Endothelial cell of hepatic sinusoid (primary cell): ENCODE data around the gene MTX3.

ENCODE experiments used
- in situ Hi-C: cut with HindIII; loops from 2 replicates; pipeline ENCODE4 v1.10.0; 2017; ENCODE audit warnings: low sequenced_read_pairs

MTX3 gene, protein sequence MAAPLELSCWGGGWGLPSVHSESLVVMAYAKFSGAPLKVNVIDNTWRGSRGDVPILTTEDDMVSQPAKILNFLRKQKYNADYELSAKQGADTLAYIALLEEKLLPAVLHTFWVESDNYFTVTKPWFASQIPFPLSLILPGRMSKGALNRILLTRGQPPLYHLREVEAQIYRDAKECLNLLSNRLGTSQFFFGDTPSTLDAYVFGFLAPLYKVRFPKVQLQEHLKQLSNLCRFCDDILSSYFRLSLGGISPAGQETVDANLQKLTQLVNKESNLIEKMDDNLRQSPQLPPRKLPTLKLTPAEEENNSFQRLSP

GRCh38 chr5:79990598-79991507 is at the start of gene MTX3:
TSS of gene MTX3 (minus strand) at chr5:79991262. CDS start at chr5:79991238, 24 bp downstream.
- in situ Hi-C loops = no loop called here

DNA sequence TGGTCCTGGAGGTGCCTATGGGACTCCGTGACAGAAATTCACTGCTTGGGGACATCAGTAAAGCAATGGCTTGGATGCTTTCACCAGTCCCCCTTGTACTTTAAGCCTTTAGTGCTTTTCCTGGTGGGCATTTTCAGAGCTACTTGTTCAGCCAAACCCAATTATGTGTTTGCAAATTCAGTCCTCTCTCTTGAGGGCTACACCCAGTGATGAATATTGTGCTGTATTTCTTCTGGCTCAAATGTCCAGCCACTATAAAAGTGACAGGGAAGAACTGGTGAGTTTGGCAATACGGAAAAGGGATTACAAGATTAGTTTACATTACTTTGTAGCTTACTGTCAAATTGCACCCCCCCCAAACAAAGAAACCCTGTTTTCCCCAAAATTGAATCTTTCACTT is 48.6 kb upstream of the MTX3 start:
- in situ Hi-C loops = no loop called here

DNA sequence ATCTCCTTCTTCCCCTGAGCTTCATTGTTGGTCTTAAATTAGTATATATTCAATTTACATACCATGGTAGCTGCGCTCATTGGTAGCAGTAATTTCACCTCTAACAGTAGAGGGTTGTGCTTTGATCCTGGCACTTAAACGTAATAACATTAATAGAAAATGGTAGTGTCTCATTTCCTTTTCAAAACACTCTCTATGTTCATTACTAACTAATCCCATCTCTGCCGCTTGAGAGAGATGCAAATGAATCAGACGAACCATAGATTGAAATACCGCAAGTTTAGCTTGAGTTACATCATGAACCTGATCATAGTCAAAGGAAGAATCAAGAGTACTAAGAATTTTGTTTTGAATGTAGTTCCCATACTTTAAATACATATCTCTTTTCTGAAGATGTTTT is 46.3 kb upstream of the MTX3 start:
- in situ Hi-C loops = no loop called here

DNA sequence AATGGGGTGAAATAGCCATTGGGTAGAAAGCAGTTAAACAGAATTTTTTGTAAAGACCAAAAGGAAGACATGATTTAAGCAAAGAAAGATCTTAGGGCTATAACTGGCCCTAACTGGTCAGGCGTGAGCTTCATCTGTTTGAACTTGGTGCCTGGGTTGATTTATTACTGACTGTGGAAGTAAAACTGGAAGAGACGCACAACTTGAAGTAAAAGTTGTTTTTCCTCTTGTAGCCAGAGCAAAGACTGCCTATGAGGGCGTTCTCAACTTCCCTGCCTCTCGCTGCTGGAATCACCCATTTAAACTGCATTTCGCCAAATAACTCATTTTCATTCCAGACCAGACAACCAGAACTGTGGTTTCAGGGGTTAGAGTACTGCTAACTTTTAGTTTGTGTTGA is 45.6 kb upstream of the MTX3 start:
- in situ Hi-C loops = no loop called here

- in situ Hi-C loops = no loop called here
Measured at GRCh38 chr5:80035839-80036238, 44.8 kb upstream of the MTX3 start.

DNA sequence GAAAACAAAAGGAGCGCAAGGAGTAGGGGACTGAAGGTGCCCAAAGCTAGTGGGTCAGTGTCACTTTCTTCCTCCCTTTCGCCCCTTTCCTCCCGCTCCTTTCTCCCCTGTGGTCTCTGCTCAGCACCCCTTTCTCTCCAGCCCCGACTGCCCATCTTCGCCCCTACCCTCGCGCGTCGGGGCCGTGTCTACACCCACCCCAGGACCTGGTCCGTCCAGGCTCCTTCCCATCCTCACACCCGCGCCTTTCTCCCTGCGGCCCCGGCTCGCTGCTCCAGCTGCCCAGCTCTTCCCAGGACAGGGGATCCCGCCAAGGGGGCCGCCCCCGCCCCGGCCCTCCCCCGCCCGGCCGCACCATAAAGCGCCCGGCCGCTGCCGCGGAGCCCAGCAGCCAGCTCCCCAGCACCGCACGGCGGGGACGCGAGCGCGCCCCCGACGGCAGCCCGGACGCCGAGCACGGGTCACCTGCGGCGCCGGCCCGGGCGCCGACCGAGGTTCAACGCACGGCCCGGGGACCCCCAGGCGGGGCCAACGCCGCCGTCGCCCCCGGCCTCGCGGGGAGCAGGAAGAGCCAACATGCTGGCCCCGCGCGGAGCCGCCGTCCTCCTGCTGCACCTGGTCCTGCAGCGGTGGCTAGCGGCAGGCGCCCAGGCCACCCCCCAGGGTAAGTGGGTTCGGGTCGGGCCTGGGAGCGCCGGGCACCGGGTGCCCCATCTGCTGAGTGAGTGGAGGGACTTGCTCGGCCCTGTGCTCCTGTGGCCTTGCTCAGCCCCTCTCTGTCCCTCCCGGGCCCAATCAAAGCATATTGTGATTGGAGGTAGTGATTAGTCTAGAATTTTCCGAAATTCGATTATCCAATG is 44.1 kb upstream of the MTX3 start, which contains the start of gene THBS4:
TSS of gene THBS4 (plus strand) at position 387 of the 860 bp plus-strand sequence. CDS start at position 577, 190 bp downstream.
- in situ Hi-C loops = no loop called here

- in situ Hi-C loops = no loop called here
Measured at GRCh38 chr5:80034559-80034958, 43.5 kb upstream of the MTX3 start.

DNA sequence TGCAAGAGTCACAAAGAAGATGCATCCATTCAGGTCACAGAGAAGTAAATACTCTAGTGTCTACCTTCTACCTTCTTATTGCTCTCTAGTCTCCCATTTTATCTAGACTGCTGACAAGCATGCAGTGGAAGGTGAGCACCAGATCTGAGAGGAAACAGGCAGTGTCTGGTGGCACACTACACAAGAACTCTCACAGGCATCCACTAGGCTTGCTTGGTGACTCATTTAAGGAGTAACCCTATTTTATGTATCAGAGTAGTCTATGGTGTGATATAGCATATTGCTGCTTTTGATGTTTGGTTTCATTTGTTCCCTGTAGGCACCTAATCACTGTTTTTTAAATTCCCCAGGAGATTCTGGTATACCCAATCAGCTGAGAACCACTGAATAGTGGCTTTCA is 42.5 kb upstream of the MTX3 start:
- in situ Hi-C loops = no loop called here

DNA sequence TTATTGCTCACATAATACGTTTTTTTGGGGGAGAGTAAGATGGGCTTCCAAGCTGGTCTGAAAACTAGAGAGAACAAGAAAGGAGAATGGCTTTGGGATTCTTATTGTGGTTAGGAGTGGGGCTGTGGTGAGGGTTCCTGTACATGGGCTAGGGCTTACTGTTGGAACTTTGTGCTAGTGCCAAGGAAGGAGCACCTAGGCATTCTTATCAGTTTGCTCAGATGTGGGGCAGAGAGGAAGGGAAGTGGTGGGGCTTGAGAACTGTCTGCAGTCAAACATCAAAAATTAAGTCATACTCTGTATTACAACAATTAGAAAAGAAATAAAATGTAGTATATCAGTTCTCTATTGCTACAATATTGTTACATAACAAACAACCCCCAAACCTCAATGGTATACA is 40.0 kb upstream of the MTX3 start:
- in situ Hi-C loops = no loop called here

DNA sequence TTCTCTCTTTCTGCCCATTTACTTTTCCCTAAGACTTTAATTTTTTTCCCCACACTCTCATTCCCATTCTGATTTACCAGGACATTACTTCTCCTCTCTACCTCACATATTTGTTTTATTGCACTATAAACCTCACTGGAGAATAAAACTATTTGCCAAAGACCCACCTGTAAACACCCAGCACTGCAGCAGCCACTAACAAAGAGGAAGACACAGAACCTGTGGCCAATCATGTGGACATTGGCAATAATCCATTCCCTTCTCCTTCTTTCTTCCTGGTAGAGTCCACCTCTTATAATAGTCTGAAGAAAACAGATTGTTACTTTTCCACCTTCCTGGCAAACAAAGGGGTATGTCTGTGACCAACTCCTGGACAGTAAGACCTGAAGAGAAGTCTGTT is 35.8 kb upstream of the MTX3 start:
- in situ Hi-C loops = no loop called here

DNA sequence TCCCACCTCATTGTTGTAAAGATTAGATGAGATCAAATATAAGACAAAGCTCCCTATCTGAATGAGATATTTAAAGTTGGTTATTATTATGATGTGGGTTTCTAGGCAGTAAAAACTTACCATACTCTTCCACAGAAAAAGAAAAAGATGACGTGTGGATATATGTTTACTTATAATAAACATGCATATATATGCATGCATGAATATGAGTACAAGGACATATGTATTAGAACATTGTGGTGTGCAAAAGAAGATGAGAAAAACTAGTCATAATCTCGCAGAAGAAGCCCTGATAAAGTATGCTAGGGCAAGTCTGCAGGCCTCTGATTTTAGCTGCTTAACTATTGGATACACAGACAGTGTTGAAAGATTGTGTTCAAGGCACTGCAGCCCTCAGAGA is 34.0 kb upstream of the MTX3 start:
- in situ Hi-C loops = no loop called here

- in situ Hi-C loops = no loop called here
Measured at GRCh38 chr5:80010754-80011392, 19.8 kb upstream of the MTX3 start.

- in situ Hi-C loops = no loop called here
Measured at GRCh38 chr5:80008995-80009765, 18.1 kb upstream of the MTX3 start.

DNA sequence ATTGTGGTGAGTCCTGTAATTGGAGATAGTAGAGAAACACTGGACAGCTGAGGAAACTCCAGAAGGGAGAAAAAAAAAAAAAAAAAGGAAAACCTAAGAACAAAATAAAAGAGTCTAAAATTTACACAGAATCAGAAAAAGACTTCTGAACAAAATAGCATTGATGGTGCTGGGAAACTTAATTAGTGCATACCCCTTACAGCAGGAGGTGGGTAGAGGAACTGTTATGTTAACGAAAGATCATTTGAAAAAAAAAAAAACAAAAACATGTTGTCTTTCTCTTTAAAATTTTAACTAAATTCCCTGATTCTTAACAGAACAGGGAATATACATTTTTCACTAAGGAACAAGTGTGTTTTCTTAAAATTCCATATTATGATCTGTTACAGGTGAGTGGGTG is 11.6 kb upstream of the MTX3 start:
- in situ Hi-C loops = no loop called here

DNA sequence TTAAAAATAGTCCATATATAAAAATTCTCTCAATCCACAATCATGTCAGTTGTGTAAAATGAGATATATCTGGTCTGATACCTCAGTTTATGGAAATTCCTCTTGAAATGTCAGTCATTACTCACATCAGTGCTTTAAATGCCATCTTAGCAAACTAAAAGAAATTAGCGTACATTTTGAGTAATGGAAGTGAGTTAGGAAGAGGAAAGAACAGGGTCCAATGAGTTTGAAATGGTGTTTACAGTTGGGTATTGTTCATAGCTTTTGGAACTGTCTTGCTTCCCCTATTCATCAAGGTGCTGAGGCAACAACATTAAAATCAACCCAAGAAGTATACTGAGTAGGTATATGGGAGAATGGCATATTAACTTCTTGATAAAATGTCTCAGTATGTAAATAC is 8.7 kb upstream of the MTX3 start:
- in situ Hi-C loops = no loop called here

DNA sequence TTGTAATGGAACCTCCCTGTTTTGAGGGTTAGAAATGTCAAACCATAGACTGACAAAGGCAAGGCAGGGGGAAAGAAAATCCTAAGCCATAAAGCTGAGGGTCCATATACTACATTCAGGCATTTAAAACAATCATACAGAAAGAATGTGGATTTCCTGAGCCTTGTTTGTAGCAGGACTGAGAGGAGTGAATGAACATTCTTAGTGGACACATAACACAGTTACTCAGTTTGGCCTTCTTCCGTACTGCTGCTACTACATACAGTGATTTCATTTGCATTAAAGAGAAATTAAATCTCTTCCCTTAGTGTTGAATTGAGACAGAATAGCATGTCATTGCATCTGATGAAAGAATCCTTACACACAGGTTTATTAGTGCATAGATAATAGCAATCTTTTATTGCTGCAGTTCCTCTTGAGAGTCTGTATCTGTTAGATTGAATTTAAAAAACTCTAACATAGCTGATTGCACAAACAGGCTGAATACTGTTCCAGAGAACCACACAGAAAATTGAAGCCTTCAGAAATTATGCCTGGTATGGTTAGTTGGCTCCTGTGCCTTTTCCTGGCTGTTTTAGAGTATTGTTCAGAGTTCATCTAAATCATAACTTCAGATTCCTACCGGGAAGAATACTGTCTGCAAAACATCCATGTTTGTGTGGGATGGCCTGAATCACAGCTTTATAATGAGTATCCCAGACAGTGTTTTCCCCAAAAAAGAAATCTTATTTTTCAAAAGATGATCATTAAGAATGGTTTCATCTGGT is 2.0 kb upstream of the MTX3 start:
- in situ Hi-C loops = no loop called here

DNA sequence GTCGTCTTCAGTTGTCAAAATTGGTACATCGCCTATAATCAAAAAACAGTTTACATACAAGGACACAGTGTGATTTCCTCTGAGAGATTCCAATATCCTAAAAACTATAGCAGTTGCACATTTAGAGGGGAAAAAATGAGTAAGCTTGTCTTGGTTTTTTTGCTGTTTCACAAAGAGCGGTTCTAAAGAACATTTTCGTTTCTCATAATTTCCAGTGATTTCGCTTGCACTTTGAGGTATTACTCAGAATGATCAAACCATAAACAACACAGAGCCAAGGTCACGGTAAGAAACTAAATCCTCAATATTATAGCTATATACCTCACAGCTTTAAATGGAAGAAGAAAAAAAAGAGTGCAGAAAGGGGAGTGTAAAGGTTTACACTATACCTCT is 861 bp downstream of the MTX3 start:
- in situ Hi-C loops = no loop called here

DNA sequence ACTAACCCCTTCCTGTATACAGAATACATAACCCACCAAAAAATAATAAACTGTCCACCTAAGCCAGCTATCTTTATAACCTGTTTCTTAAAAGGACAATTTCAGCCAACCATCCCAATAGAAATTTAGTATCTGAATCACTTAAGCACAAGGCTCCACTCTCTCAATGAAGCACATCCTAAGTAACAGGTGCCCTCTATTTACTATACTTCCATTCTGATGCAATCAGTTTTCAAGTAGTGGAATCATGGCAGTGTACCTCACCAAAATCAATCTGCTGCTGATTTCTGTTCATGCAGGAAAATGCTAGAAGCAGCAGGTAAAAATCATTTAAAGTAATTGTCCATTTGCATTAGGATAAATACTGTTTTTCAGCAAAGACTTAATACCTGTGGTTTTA is 4.8 kb downstream of the MTX3 start:
- in situ Hi-C loops = no loop called here

DNA sequence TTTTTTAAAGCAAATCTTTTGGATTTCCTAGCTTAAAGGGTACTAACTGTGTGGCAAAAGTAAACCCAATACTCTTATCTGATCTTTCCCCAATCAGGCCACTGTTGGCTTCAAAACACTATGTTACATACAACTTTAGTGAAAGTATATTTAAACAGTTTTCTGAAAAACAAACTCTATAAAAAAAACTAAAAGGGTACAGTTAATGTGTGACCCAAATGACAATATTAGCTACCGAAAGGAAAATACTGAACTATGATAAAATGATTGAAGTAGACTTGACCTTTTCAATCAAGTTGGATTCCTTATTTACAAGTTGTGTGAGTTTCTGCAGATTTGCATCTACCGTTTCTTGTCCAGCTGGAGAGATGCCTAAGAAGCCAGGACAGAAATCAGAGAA is 5.8 kb downstream of the MTX3 start:
- in situ Hi-C loops = no loop called here
